HG03066 (cell line): ENCODE data around the gene AKAP6.

ENCODE experiments used
- ATAC-seq: cut with Tn5 transposase; IDR thresholded peaks from one replicate; pipeline ENCODE4 v1.9.1; 2021; ENCODE audit warnings: low read depth; ENCODE audit not compliant: unreplicated experiment

Gene AKAP6

DNA sequence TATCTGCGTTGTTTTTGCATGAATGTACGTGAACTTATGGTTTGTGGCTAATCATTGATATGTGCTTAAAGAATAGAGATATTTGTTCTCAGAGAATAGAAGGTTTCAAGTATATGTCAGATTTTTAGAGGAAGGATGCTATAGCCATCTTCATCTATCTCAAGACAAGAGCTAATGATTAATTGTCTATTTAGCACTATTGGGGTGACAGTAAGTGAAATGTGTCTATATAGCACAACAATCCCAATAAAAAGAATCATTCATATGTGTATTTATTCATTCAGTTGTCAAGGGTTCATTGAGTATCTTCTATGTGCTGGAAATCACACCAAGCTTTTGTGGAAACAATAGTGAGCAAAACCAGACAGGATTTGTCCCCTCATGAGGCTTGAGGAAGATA lies 310.1 kb downstream of the AKAP6 start:
- ATAC-seq: no peak

DNA sequence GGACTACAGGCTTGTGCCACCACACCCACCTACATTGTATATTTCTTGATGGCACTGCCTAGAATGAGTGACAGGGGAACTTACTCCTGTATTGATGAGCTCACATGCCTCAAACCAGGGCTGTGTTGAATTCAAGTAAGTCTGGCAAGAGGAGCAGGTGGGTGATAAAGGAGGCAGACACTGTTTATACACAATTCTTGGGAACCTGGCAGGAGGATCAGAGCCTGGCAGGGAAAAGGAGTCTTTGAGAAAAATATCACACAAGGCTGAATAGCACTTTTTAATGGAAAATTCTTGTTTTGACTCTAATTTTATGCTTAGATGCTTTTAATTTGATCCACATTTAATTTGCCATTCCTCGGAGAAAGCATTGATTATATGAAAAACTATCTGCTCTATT lies 316.5 kb downstream of the AKAP6 start:
- no peak for ATAC-seq

DNA sequence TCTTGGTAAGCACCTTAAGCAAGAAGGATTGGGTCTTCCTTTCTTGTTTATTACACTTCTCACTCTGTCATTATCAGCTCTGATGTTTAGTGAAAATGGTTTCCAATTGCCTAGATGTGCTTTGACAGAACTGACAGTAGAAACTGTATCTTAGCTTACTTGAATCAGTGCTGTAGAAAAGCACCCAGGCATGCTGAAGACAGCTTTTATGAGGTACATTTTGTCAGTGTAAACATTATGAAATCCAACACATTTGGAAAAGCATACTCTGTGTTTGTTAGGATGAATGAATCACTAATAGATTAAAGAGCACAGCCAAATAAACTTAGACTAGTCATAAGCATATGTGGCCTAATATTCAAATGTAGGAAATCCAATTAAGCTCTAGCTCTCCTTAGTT lies 319.3 kb downstream of the AKAP6 start:
- ATAC-seq: no peak

GRCh38 chr14:32650030-32650429 lies 320.9 kb downstream of the AKAP6 start:
- no peak for ATAC-seq

GRCh38 chr14:32650665-32651064 lies 321.6 kb downstream of the AKAP6 start:
- ATAC-seq: no peak

- no peak for ATAC-seq
Observed at GRCh38 chr14:32654106-32654505, 325.0 kb downstream of the AKAP6 start.

DNA sequence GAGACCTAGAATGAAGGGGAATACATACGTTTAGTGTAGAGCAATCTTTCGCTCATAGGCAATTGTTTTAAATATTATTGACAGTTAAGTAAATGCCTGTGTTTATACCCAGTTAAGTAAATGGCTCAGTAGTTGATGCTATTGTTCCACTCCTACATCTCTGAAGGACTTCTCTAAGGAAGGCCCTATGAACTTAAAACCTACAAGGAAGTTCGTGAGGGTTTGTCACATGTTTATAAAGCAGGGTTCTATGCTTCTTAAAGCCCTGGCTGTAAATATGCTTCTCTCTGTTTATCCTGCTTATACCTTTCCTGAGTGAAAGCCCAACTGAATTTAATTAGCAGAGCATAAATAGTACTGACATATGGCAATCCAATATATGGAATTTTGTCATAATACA lies 327.5 kb downstream of the AKAP6 start:
- ATAC-seq: no peak

GRCh38 chr14:32657081-32657480 lies 328.0 kb downstream of the AKAP6 start:
- ATAC-seq: peak; percentile 65

- no peak for ATAC-seq
Observed at GRCh38 chr14:32661216-32661615, 332.1 kb downstream of the AKAP6 start.

- ATAC-seq: no peak
Observed at GRCh38 chr14:32662211-32662610, 333.1 kb downstream of the AKAP6 start.

- no peak for ATAC-seq
Observed at GRCh38 chr14:32666308-32666707, 337.2 kb downstream of the AKAP6 start.

GRCh38 chr14:32667287-32667686 lies 338.2 kb downstream of the AKAP6 start:
- ATAC-seq: no peak

DNA sequence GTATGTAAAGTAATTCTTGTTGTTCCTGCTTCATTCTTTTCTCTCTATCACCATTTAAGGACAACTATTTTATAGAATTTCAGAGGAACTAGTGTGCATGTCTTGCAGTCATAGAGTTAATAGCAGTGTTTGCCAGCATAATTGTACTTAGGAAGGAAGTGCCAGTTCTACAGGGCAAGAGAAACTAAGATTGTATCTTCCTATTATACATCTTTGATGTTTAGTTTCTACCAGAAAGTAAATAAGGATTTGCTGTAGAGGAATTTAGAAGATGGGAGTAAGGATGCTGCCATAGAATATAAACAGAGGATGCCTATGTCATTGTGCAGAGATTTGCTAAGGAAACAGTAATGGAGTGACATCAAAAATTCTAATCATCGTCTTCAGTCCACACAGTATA lies 338.7 kb downstream of the AKAP6 start:
- ATAC-seq: no peak

GRCh38 chr14:32669391-32669790 lies 340.3 kb downstream of the AKAP6 start:
- no peak for ATAC-seq

- ATAC-seq: no peak
Observed at GRCh38 chr14:32675433-32675832, 346.3 kb downstream of the AKAP6 start.

GRCh38 chr14:32677129-32677780 lies 348.2 kb downstream of the AKAP6 start:
- no peak for ATAC-seq

GRCh38 chr14:32678088-32678487 lies 349.0 kb downstream of the AKAP6 start:
- ATAC-seq: no peak

DNA sequence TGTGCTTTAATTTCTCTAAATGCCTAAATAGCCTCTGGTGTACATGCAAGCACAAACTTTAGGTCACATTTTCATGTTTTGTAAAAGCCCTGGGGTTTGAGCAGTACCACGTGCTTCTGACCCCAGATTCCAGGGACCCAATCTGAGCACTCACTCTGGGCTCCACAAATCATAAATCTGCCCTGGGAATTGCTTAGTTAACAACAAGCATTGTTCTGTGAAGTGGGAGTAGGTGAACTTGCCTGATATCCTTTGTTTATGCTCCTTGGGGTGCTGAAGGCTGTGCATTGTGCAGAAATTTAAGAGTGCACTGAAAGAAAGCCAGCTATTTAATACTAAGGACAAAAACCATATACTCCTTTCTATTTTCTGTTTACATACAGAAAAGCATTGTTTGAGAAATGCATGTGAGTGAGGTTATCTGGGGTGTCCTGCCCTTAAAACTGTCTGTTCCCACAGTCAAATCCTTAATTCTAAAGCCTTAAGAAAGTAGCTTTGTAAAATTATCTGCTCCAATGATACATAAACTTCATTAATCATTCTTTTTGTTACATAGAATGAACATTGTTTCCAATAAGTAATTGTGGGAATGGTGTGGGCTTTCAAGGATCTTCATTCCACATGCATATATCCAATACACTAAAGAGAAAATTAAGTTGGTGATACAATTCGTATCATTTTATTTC lies 351.0 kb downstream of the AKAP6 start:
- no peak for ATAC-seq

- no peak for ATAC-seq
Observed at GRCh38 chr14:32681598-32681997, 352.5 kb downstream of the AKAP6 start.

DNA sequence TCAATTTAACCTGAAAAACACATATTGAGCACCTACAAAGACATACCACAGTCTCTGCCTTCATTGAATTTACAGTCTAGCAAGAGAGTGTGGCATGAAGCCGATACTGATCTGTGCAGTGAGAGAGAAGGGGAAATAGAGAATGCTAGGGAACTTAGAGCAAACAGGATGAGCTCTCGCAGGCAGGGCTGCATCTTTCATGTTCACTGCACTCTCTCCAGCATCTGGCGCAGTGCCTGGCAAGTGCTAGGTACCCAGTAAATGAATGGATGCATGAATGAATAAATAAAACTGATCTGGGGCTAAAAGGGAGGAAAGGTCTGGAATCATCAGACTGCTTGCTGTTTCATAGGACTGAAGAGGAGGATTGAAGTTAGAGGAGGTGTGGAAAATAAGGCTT lies 353.1 kb downstream of the AKAP6 start:
- no peak for ATAC-seq

DNA sequence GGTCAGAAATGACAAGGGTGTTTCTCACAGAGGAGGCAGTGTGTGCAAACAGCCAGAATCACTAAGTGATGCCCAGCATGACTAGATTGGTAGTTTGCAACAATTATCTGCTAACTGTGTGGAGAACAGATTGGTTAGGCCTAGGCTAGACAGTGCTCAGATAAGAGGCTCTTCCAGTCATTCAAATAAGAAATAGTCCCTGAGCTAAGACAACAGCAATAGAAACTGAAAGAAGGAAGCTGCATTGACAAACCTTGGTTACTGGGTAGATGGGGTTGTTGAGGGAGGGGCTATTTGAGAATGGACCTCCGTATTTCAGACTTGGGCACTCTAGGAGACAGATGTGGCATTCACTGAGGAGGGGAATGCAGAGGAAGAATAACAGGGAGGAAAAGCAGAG lies 354.6 kb downstream of the AKAP6 start:
- no peak for ATAC-seq

DNA sequence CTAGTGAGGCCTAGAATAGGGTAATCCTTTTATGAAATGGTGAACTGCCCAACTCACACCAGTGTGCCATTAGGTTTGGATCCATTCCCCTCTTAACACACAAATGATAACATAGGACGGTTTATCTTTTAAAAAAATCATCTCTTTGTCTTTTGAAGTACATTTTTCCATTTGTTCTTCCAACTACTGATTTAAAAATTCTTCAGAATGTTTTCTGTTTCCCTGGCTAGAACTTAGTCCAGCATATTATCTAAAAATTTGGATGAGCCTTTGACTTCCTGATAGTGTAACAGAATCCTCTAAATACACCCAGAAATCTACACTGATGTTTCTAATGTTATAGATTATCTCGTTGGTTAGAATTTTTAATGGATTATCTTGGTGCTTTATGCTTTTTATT lies 359.8 kb downstream of the AKAP6 start:
- no peak for ATAC-seq
